ENCODE data around the gene NUDT14. TPM values are rescaled to one million over a fixed set of nuclear protein-coding genes. Genes with fewer than 3 reads are reported as not detected.

Gene NUDT14
- total RNA-seq, 1 experiment from 2014 or later, result 26.1 TPM

DNA sequence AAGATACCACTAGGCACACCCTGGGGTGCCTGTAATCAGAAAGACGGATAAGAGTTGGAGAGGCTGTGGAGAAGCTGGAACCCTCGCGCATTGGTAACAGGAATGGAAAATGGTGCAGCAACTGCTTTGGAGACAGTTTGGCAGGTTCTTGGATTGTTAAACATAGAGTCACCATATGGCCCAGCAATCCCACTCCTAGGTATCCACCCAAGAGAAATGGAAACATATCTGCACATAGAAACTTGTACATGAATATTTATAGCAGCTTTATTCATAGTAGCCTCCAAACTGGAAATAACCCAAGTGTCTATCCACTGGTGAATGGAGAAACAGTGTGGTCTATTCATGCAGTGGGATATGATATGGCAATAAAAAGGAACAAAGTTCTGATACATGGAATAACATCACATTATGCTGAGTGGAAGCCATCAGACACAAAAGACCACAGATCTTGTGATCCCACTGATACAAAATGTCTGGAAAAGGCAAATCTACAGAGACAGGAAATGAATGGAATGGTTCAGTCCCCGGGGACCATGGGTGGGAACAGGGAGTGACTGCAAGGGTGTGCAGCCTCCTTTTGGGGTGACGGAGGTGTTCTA lies 57.9 kb downstream of the NUDT14 start:
- DNase-seq (ENCODE audit: unreplicated experiment), result no peak
- BruUV-seq (replicated peaks), result no TSS peak
- no peak for TF ChIP-seq CTCF (IDR thresholded peaks at IDR 0.05; ENCODE audit: unreplicated experiment)
- H3K9me3 Mint-ChIP-seq (ENCODE audit: unreplicated experiment), result peaks cover 11% of the 10 kb centered on the region
- H3K4me1 Mint-ChIP-seq (ENCODE audit: insufficient read depth, unreplicated experiment), result no peaks in the 10 kb centered on the region
- H3K27me3 Mint-ChIP-seq (ENCODE audit: insufficient read depth, unreplicated experiment), result peaks cover 68% of the 10 kb centered on the region
- no peak overlapping the region for H3K27ac Mint-ChIP-seq (ENCODE audit: low read depth, unreplicated experiment)
- CTCF ChIA-PET, result interaction anchor here (0.6 to 1.7 kb wide), 3 partner anchors 15 to 114 kb away, joined by 3 to 6 read pairs (median 3); no protein-coding TSS in a partner anchor
- intact Hi-C loops (cut with micrococcal nuclease), result no loop called here
- POLR2A ChIA-PET, result interaction anchor here (1.3 to 1.6 kb wide), 2 partner anchors 25 to 29 kb away, joined by 3 to 4 read pairs; no protein-coding TSS in a partner anchor
- H3K4me3 Mint-ChIP-seq (ENCODE audit: unreplicated experiment), result no peak overlapping the region
- H3K36me3 Mint-ChIP-seq (ENCODE audit: insufficient read depth, unreplicated experiment), result no peaks in the 10 kb centered on the region

Small RNA genes within 50 kb of the gene (microRNA-seq; reads per million reads assigned to microRNA genes)
- gene MIR6765, result not detected

Other genes starting within 250 kb of the NUDT14 start
- 218 and 286 TPM in 2 replicates for gene AHNAK2, start 202.9 kb downstream of the NUDT14 start, total RNA-seq (2022)
- gene CLBA1, start 195.5 kb downstream of the NUDT14 start, total RNA-seq (2022), result 20.3 and 24.3 TPM in 2 replicates
- 29.3 and 33.0 TPM in 2 replicates for gene CDCA4, start 160.2 kb downstream of the NUDT14 start, total RNA-seq (2022)
- 0.42 TPM in 1 of 2 replicates, not detected in the other for gene GPR132, start 115.9 kb downstream of the NUDT14 start, total RNA-seq (2022)
- 33.5 and 33.7 TPM in 2 replicates for gene JAG2, start 12.5 kb downstream of the NUDT14 start, total RNA-seq (2022)
- 16.7 and 24.5 TPM in 2 replicates for gene BTBD6, start 67.2 kb upstream of the NUDT14 start, total RNA-seq (2022)
- 30.7 and 34.3 TPM in 2 replicates for gene BRF1, start 119.7 kb upstream of the NUDT14 start, total RNA-seq (2022)
- gene PACS2, start 133.4 kb upstream of the NUDT14 start, total RNA-seq (2022), result 49.7 and 57.7 TPM in 2 replicates
- gene TEX22, start 217.2 kb upstream of the NUDT14 start, total RNA-seq (2022), result 4.1 and 6.2 TPM in 2 replicates
- gene MTA1, start 238.5 kb upstream of the NUDT14 start, total RNA-seq (2022), result 154 and 166 TPM in 2 replicates